Right lobe of liver (tissue), 4 donors: ENCODE data around the gene SSTR5.

Experiments used
- POLR2A ChIP-seq: fragments of 450-650 bp; IDR thresholded peaks from one replicate; pipeline ENCODE4 v1.6.1; 2017; ENCODE audit warnings: antibody characterized with exemption, mild to moderate bottlenecking
- TF ChIP-seq, protein P1 (sequence below), 4 donors: fragments of 200-600 bp in 3 of 4; fragments of 450-650 bp in 1 of 4; IDR thresholded peaks; one replicate each; pipeline versions ENCODE4 v1.5.1 to v1.8.0; 2016 to 2022; ENCODE audit warnings: antibody characterized with exemption in 4 of 4, mild to moderate bottlenecking in 2 of 4
- donor health status: DM: no; HTN: no; CAD: no.
- donor health status: DM: no; HTN: no; CAD: no.
- donor health status: DM: no; HTN: yes; CAD: no.

- TF ChIP-seq, protein P1, sequence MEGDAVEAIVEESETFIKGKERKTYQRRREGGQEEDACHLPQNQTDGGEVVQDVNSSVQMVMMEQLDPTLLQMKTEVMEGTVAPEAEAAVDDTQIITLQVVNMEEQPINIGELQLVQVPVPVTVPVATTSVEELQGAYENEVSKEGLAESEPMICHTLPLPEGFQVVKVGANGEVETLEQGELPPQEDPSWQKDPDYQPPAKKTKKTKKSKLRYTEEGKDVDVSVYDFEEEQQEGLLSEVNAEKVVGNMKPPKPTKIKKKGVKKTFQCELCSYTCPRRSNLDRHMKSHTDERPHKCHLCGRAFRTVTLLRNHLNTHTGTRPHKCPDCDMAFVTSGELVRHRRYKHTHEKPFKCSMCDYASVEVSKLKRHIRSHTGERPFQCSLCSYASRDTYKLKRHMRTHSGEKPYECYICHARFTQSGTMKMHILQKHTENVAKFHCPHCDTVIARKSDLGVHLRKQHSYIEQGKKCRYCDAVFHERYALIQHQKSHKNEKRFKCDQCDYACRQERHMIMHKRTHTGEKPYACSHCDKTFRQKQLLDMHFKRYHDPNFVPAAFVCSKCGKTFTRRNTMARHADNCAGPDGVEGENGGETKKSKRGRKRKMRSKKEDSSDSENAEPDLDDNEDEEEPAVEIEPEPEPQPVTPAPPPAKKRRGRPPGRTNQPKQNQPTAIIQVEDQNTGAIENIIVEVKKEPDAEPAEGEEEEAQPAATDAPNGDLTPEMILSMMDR (IDR thresholded peaks at IDR 0.05), result no peak
- no peak for TF ChIP-seq POLR2A
Measured at GRCh38 chr16:1122398-1122765, 49.8 kb downstream of the SSTR5 start.
